ENCODE results near the gene ERBB4.

The ERBB4 gene

DNA sequence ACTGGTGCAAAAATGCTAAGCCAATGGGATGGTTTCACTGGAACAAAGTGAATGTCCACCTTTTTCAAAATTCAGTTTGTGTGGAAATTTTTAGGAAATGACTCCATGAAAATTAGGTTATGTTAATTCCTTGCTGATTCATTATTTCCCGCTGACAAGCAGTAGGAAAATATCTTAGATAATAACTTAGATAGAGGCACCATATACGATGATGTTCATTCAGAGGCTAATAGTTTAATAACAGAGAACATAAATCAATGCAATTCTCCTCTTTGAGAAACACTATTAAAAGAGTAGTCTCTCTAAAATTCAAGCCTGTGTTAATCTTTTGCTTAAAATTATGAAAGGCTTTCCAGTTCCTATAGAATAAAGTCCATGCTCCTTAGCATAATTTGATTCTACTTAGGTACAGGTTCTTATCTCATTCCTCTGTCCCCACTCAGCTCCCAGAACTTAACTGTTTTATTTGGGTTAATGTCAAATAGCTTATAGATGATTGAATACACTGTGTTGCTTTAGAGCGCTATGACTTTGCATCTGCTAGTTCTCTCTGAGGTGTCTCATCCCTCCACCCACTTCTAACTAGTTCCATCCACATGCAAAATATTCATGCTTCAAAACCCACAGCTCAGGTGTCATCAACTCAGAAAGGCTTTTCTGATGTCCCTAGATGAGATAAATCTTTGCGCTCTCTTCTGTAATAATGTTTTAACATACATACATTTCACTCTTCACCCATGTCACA is 503.6 kb downstream of the ERBB4 start:
- no peaks in the 10 kb centered on the region for H3K36me3 ChIP-seq (ENCODE audit: control insufficient read depth, low read depth, low read length)
- no peaks in the 10 kb centered on the region for H3K4me1 ChIP-seq (ENCODE audit: control insufficient read depth, low read depth, low read length)
- H3K27me3 ChIP-seq (ENCODE audit: control insufficient read depth, insufficient read depth, low read length): no peaks in the 10 kb centered on the region
- H3K4me3 ChIP-seq (ENCODE audit: low read length): no peak overlapping the region
- H3K27ac ChIP-seq (ENCODE audit: low read length): no peak overlapping the region
- H3K9ac ChIP-seq (ENCODE audit: low read length): no peak overlapping the region
- no peaks in the 10 kb centered on the region for H3K9me3 ChIP-seq (ENCODE audit: control insufficient read depth, low read depth, low read length)

DNA sequence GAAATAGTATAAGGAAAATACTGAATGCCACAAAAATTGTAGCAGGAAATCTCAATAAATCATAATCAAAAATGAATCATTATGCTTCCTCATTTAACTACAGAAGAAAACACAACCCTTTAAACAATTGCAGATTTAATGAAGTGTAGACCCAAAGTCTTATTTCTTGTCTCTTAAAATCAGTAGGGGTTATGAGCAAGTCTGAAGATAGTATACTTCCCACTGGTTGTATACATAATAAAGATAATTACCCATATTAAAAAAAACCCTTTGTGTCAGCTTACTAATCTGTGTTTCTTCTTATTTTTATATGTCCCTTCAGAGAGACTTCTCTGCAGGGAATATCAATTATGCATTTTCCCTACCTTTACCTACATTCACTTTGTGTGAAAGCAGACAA is 504.7 kb downstream of the ERBB4 start:
- Histone ChIP-seq H3K36me3 (ENCODE audit: control insufficient read depth, low read depth, low read length) (no peaks in the 10 kb centered on the region), H3K4me1 (ENCODE audit: control insufficient read depth, low read depth, low read length) (no peaks in the 10 kb centered on the region), H3K27me3 (ENCODE audit: control insufficient read depth, insufficient read depth, low read length) (no peaks in the 10 kb centered on the region), H3K9me3 (ENCODE audit: control insufficient read depth, low read depth, low read length) (no peaks in the 10 kb centered on the region), H3K4me3 (ENCODE audit: low read length) (no peak overlapping the region), H3K9ac (ENCODE audit: low read length) (no peak overlapping the region), H3K27ac (ENCODE audit: low read length) (no peak overlapping the region)

DNA sequence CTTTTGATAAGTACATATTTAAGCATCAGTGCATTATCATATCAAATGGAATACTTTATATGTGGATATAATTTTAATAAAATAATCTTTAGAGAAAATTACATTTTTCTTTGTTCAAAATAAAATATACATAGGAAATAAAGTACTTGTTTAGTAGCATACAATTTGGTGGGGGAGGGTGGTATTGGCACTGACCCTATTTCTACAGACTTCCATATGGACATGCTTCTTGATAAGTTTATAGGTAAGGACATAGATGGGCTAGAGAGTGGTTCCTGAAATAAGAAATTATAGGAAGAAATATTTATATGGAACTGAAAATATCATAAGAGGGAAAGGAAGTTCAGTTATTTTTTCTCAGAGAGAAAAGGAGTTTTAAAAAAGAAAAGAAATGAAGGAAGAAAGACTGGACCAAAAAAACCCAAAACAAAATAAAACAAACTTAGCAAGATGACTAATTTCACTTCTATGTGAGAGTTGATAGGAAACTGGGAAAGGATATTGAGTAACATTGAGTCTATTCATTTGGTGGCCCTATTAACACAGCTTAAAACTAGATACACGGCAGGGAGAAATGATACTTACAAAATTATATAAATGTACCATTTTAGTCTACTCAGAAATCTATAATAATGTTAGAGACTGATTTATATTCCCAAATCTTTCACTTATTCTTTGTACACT is 505.9 kb downstream of the ERBB4 start:
- Histone ChIP-seq H3K36me3 (ENCODE audit: control insufficient read depth, low read depth, low read length) (no peaks in the 10 kb centered on the region), H3K9ac (ENCODE audit: low read length) (no peak overlapping the region), H3K27me3 (ENCODE audit: control insufficient read depth, insufficient read depth, low read length) (no peaks in the 10 kb centered on the region), H3K27ac (ENCODE audit: low read length) (no peak overlapping the region), H3K4me1 (ENCODE audit: control insufficient read depth, low read depth, low read length) (no peaks in the 10 kb centered on the region), H3K4me3 (ENCODE audit: low read length) (no peak overlapping the region), H3K9me3 (ENCODE audit: control insufficient read depth, low read depth, low read length) (no peaks in the 10 kb centered on the region)

DNA sequence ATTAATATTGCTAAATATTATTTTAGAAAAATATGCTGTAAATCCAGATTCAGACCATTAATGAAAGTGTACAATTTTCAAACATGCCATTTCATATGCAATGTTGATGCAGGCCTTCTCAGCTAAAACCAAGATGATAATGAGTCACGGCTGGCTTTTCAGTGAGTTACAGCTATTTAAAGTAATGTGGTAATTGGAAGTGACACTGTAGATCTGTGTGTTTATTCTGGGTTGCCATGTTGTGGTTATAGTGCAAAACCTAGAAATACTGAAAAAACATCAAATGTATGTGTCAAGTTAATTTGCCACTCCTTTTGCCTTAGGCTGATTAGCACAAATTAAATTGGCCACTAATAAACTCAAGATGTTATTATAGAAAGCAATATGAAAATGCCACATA is 506.6 kb downstream of the ERBB4 start:
- no peak overlapping the region for H3K9ac ChIP-seq (ENCODE audit: low read length)
- no peak overlapping the region for H3K27ac ChIP-seq (ENCODE audit: low read length)
- H3K4me1 ChIP-seq (ENCODE audit: control insufficient read depth, low read depth, low read length): no peaks in the 10 kb centered on the region
- no peaks in the 10 kb centered on the region for H3K36me3 ChIP-seq (ENCODE audit: control insufficient read depth, low read depth, low read length)
- no peaks in the 10 kb centered on the region for H3K27me3 ChIP-seq (ENCODE audit: control insufficient read depth, insufficient read depth, low read length)
- H3K9me3 ChIP-seq (ENCODE audit: control insufficient read depth, low read depth, low read length): no peaks in the 10 kb centered on the region
- H3K4me3 ChIP-seq (ENCODE audit: low read length): no peak overlapping the region

DNA sequence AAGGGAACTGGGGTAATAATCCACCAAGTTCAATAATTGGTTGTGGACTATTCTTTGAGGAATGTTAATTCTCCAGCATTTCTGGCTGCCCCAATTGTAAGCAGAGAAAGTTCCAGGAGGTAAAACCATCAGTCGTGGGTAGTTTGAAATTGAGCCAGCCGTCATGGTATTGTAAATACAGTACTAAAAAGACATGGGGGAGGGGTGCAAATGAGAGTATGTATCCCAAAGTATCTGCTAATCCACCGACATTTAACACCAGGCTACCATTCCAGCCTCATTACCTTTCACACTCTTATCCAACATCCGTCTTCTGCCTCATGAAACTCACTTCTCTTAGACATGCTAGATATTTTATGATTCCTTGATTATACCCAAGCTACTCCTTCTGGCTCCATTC is 507.9 kb downstream of the ERBB4 start:
- Histone ChIP-seq H3K4me3 (ENCODE audit: low read length) (no peak overlapping the region), H3K9me3 (ENCODE audit: control insufficient read depth, low read depth, low read length) (no peaks in the 10 kb centered on the region), H3K36me3 (ENCODE audit: control insufficient read depth, low read depth, low read length) (no peaks in the 10 kb centered on the region), H3K27me3 (ENCODE audit: control insufficient read depth, insufficient read depth, low read length) (no peaks in the 10 kb centered on the region), H3K4me1 (ENCODE audit: control insufficient read depth, low read depth, low read length) (no peaks in the 10 kb centered on the region), H3K9ac (ENCODE audit: low read length) (no peak overlapping the region), H3K27ac (ENCODE audit: low read length) (no peak overlapping the region)

DNA sequence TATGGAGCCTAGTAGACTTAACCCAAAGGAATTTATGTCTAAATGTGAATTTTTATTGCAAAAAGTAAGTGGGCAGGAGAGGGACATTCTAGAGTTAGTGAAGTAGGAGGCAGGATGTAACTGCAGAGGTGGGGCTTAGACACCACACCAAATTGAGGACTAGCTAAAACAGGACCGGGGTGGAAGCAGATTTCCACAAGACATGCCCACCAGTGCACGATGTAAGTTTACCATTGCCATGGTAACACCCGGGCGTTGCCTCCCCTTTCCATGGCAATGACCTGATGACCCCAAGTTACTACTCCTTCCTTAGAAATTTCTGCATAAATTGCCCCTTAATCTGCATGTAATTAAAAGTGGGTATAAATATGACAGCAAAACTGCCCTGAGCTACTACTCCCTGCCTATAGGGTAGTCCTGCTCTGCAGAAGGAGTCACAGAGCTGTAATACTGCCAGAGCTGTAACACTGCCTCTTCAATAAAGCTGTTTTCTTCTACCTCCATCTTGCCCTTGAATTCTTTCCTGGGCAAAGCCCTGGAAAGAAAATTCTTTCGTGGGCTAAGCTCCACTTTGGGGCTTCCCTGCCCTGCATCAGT is 509.7 kb downstream of the ERBB4 start:
- Histone ChIP-seq H3K9ac (ENCODE audit: low read length) (no peak overlapping the region), H3K9me3 (ENCODE audit: control insufficient read depth, low read depth, low read length) (no peaks in the 10 kb centered on the region), H3K4me1 (ENCODE audit: control insufficient read depth, low read depth, low read length) (no peaks in the 10 kb centered on the region), H3K4me3 (ENCODE audit: low read length) (no peak overlapping the region), H3K27me3 (ENCODE audit: control insufficient read depth, insufficient read depth, low read length) (no peaks in the 10 kb centered on the region), H3K27ac (ENCODE audit: low read length) (no peak overlapping the region), H3K36me3 (ENCODE audit: control insufficient read depth, low read depth, low read length) (no peaks in the 10 kb centered on the region)

DNA sequence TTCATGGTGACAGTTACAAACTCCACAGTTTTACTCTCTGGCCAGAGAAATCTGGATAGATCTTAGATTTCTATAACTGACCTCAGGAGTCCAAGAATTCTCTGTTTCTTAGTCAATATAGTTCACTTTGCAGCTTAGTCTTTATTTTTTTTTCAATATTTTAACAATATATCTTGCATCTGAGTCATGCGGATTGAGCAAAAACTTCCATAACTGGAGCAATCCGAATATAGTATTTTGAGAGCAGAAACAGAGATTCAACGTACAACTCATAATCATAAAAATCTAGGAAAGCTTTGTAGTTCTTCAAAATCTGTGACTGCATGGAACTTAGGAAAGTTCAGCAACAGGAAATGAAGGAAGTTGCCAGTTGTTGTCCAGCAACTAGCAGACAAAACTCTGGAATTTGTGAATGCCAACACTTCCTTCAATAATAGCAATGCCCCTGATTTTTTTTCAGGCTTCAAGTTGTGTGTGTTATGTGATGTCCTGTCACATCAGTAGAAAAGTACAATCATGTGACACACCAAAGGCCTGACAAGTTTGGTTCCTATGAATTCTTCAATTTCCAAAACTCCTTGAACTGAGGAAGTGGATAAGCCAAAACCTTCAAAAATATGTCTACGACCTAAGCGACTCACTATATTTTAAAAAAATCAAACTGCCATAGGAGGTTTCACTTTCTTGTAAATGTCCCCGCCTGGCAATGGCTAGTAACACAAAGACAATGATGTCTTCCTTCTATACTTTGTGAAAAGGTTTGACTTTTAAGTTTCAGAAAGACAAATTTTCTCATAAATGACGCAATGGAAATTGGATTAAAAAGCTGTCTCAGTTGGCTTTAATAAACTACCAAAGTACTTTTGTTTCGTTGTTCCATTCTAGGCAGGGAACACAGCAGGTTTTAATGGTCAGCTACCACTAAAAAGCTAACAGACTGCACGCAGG is 510.6 kb downstream of the ERBB4 start:
- no peaks in the 10 kb centered on the region for H3K36me3 ChIP-seq (ENCODE audit: control insufficient read depth, low read depth, low read length)
- H3K4me1 ChIP-seq (ENCODE audit: control insufficient read depth, low read depth, low read length): no peaks in the 10 kb centered on the region
- no peak overlapping the region for H3K27ac ChIP-seq (ENCODE audit: low read length)
- no peaks in the 10 kb centered on the region for H3K9me3 ChIP-seq (ENCODE audit: control insufficient read depth, low read depth, low read length)
- no peaks in the 10 kb centered on the region for H3K27me3 ChIP-seq (ENCODE audit: control insufficient read depth, insufficient read depth, low read length)
- no peak overlapping the region for H3K9ac ChIP-seq (ENCODE audit: low read length)
- no peak overlapping the region for H3K4me3 ChIP-seq (ENCODE audit: low read length)

DNA sequence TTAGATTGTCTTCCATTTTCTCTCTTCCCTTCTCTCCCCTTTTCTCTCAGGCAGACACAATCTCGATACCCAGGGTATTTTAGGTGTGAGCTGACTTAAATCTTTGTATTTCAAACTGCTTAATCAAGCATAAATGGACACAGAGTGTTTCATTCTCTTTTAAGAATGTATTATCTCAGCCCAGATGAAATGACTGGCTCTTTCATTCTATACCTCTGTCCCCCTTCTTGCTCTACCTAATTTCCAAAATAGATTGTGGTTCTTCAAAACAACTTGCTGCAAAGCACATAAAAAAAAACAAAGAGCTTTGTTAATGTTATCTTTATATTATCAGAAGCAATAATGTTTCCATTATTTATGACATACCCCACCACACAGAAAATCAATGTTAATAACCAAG is 514.6 kb downstream of the ERBB4 start:
- no peaks in the 10 kb centered on the region for H3K4me1 ChIP-seq (ENCODE audit: control insufficient read depth, low read depth, low read length)

DNA sequence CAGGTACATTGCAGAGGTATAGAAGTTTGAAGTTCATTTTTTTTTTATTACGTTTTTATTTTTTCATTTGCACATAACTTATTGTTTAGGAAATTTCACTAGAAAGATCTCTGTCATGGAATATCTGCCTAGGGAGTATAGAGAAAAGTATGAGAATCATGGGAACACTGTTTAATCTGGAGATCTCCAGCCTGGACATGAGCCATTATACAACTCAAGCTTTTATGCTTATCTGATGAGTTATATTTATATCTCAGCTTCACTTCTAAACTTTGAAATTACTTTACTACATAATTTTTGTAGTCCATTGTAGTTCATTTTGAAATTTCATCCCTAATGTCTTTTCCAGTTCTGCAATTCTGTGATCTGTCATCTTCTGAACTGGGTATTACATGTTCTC is 515.6 kb downstream of the ERBB4 start:
- Histone ChIP-seq H3K36me3 (ENCODE audit: control insufficient read depth, low read depth, low read length) (no peaks in the 10 kb centered on the region), H3K4me1 (ENCODE audit: control insufficient read depth, low read depth, low read length) (no peaks in the 10 kb centered on the region), H3K4me3 (ENCODE audit: low read length) (no peak overlapping the region), H3K27ac (ENCODE audit: low read length) (no peak overlapping the region), H3K9ac (ENCODE audit: low read length) (no peak overlapping the region), H3K27me3 (ENCODE audit: control insufficient read depth, insufficient read depth, low read length) (no peaks in the 10 kb centered on the region), H3K9me3 (ENCODE audit: control insufficient read depth, low read depth, low read length) (no peaks in the 10 kb centered on the region)

More for the DNA sequence above, 514.6 kb downstream of the ERBB4 start:
- no peak overlapping the region for H3K27ac ChIP-seq (ENCODE audit: low read length)
- no peak overlapping the region for H3K4me3 ChIP-seq (ENCODE audit: low read length)
- no peaks in the 10 kb centered on the region for H3K36me3 ChIP-seq (ENCODE audit: control insufficient read depth, low read depth, low read length)
- no peaks in the 10 kb centered on the region for H3K9me3 ChIP-seq (ENCODE audit: control insufficient read depth, low read depth, low read length)
- no peaks in the 10 kb centered on the region for H3K27me3 ChIP-seq (ENCODE audit: control insufficient read depth, insufficient read depth, low read length)
- H3K9ac ChIP-seq (ENCODE audit: low read length): no peak overlapping the region

DNA sequence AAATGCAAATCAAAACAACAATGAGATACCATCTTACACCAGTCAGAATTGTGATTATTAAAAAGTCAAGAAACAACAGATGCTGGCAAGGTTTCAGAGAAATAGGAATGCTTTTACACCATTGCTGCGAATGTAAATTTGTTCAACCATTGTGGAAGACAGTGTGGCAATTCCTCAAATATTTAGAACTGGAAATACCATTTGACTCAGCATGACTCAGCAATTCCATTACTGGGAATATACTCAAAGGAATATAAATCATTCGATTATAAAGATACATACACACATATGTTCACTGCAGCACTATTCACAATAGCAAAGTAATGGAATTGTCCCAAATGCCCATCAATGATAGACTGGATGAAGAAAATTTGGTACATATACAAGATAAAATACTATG is 516.7 kb downstream of the ERBB4 start:
- Histone ChIP-seq H3K9me3 (ENCODE audit: control insufficient read depth, low read depth, low read length) (no peaks in the 10 kb centered on the region), H3K4me1 (ENCODE audit: control insufficient read depth, low read depth, low read length) (no peaks in the 10 kb centered on the region), H3K4me3 (ENCODE audit: low read length) (no peak overlapping the region), H3K27me3 (ENCODE audit: control insufficient read depth, insufficient read depth, low read length) (no peaks in the 10 kb centered on the region), H3K36me3 (ENCODE audit: control insufficient read depth, low read depth, low read length) (no peaks in the 10 kb centered on the region), H3K27ac (ENCODE audit: low read length) (no peak overlapping the region), H3K9ac (ENCODE audit: low read length) (no peak overlapping the region)

DNA sequence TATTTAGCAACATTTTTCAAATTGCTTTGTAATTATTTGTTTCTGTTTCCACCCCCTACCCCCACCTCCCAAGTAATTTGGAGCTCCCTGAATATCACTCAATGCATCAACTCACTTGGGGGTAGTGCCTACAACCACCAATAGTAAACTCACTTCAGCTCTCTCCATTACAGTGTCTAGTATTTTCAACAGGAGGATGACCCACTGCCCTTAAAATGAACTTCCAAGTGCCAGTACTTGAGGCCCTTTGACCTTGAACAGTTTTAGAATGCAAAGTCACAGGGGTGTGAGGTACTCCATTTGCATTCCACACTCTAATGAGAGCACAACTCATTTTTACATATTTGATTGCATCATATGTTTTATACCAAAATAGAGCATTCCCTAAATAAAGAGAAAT is 523.0 kb downstream of the ERBB4 start:
- Histone ChIP-seq H3K9ac (ENCODE audit: low read length) (no peak overlapping the region), H3K9me3 (ENCODE audit: control insufficient read depth, low read depth, low read length) (no peaks in the 10 kb centered on the region), H3K4me3 (ENCODE audit: low read length) (no peak overlapping the region), H3K27me3 (ENCODE audit: control insufficient read depth, insufficient read depth, low read length) (no peaks in the 10 kb centered on the region), H3K4me1 (ENCODE audit: control insufficient read depth, low read depth, low read length) (no peaks in the 10 kb centered on the region), H3K36me3 (ENCODE audit: control insufficient read depth, low read depth, low read length) (no peaks in the 10 kb centered on the region), H3K27ac (ENCODE audit: low read length) (no peak overlapping the region)
